ENCODE measurements around the gene IL1B. TPM values are rescaled to one million over a fixed set of nuclear protein-coding genes. Genes with fewer than 3 reads are reported as not detected.

Gene IL1B
- total and polyA plus RNA-seq, 12 donors = 0.14 to 10.3 (median 0.64) TPM; not detected in 1

- intact Hi-C loops (cut with DNase I) = no loop called here
- peaks cover 0 to 38% (median 3%) of the 10 kb centered on the region in 9 donors for H3K4me1 ChIP-seq
- H3K27me3 ChIP-seq = no peaks in the 10 kb centered on the region
- no peak for DNase-seq
- H3K36me3 ChIP-seq = no peaks in the 10 kb centered on the region
- TF ChIP-seq, protein P1, sequence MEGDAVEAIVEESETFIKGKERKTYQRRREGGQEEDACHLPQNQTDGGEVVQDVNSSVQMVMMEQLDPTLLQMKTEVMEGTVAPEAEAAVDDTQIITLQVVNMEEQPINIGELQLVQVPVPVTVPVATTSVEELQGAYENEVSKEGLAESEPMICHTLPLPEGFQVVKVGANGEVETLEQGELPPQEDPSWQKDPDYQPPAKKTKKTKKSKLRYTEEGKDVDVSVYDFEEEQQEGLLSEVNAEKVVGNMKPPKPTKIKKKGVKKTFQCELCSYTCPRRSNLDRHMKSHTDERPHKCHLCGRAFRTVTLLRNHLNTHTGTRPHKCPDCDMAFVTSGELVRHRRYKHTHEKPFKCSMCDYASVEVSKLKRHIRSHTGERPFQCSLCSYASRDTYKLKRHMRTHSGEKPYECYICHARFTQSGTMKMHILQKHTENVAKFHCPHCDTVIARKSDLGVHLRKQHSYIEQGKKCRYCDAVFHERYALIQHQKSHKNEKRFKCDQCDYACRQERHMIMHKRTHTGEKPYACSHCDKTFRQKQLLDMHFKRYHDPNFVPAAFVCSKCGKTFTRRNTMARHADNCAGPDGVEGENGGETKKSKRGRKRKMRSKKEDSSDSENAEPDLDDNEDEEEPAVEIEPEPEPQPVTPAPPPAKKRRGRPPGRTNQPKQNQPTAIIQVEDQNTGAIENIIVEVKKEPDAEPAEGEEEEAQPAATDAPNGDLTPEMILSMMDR (IDR thresholded peaks at IDR 0.05) = no peak
- no peak overlapping the region for H3K27ac ChIP-seq
- no peak overlapping the region for H3K4me3 ChIP-seq
- 96 to 98% methylated on average over 5 of the region's 5 CpGs for WGBS, 2 donors
- ATAC-seq = no peak
- no peaks in the 10 kb centered on the region for H3K9me3 ChIP-seq
These were observed 46.3 kb downstream of the IL1B start for GRCh38 chr2:112790305-112790704.

GRCh38 chr2:112789186-112789585 is 47.4 kb downstream of the IL1B start:
- WGBS, 2 donors = 88 to 90% methylated on average over 1 of the region's 1 CpG
- peaks cover 0 to 1% (median 0%) of the 10 kb centered on the region in 7 donors for H3K27me3 ChIP-seq
- DNase-seq (no peak), ATAC-seq (no peak)
- no peaks in the 10 kb centered on the region for H3K9me3 ChIP-seq
- H3K4me1 ChIP-seq = peaks cover 0 to 33% (median 0%) of the 10 kb centered on the region in 9 donors
- H3K4me3 ChIP-seq = no peak overlapping the region
- intact Hi-C loops (cut with DNase I) = no loop called here
- no peaks in the 10 kb centered on the region for H3K36me3 ChIP-seq
- TF ChIP-seq, protein P1 (IDR thresholded peaks at IDR 0.05) = no peak
- H3K27ac ChIP-seq = no peak overlapping the region

DNA sequence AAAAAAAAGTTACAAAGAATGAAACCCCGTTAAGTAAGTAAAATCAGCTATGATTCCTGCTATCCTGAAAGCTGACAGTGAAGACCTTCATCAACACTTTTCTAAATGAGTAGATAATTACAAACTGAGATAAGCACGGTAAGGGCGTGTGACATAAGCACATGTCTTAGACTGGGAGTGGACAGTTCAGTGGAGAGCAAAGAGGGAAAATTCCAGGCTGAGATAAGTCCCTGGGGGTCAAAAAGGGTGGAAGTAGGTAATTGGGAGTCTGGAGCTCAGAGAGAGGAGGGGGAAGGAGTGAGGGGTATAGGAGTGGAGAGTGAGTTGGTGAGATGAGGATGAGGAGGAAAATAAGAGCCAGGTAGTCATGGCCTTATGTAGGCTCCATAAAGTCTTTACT is 47.9 kb downstream of the IL1B start:
- TF ChIP-seq, protein P1 (IDR thresholded peaks at IDR 0.05) = no peak
- H3K4me3 ChIP-seq = no peak overlapping the region
- ATAC-seq (no peak), DNase-seq (no peak)
- no peak overlapping the region for H3K27ac ChIP-seq
- peaks cover 0 to 33% (median 0%) of the 10 kb centered on the region in 9 donors for H3K4me1 ChIP-seq
- no peaks in the 10 kb centered on the region for H3K9me3 ChIP-seq
- no peaks in the 10 kb centered on the region for H3K36me3 ChIP-seq
- 46 to 67% methylated on average over 3 of the region's 3 CpGs for WGBS, 2 donors
- intact Hi-C loops (cut with DNase I) = no loop called here
- H3K27me3 ChIP-seq = peaks cover 0 to 6% (median 0%) of the 10 kb centered on the region in 7 donors

GRCh38 chr2:112787729-112788393 is 48.7 kb downstream of the IL1B start:
- ATAC-seq (no peak), DNase-seq (no peak)
- H3K27ac ChIP-seq = no peak overlapping the region
- H3K9me3 ChIP-seq = no peaks in the 10 kb centered on the region
- intact Hi-C loops (cut with DNase I) = no loop called here
- peaks cover 0 to 30% (median 0%) of the 10 kb centered on the region in 9 donors for H3K4me1 ChIP-seq
- H3K27me3 ChIP-seq = peaks cover 0 to 7% (median 0%) of the 10 kb centered on the region in 7 donors
- no peak overlapping the region for H3K4me3 ChIP-seq
- H3K36me3 ChIP-seq = no peaks in the 10 kb centered on the region
- 83 to 85% methylated on average over 4 of the region's 4 CpGs for WGBS, 2 donors
- TF ChIP-seq, protein P1 (IDR thresholded peaks at IDR 0.05) = no peak
